Stimulated activated naive CD8-positive, alpha-beta T cell treated with anti-CD3 and anti-CD28 coated beads, Interleukin-15, Interleukin-2, amounts not matched to agents 100 ng/mL and 50 ng/mL, for 24 hours (primary cell): Measurements from ENCODE around the gene SMIM43.
A peak's percentile ranks its signal among the peaks of the same experiment; 100 is the strongest.
"Not testable (repeated sequence)": the region's sequence is repeated elsewhere in the genome, so short reads cannot be mapped to it uniquely, and the experiment has no call there.

Experiments
- H3K27ac Mint-ChIP-seq: one replicate; pipeline ENCODE4 v1.8.0; 2021; ENCODE audit warnings: mild to moderate bottlenecking, mixed read lengths
- H3K27me3 Mint-ChIP-seq: one replicate; pipeline ENCODE4 v1.8.0; 2021; ENCODE audit warnings: mixed read lengths
- H3K36me3 Mint-ChIP-seq: one replicate; pipeline ENCODE4 v1.8.0; 2021; ENCODE audit warnings: low read depth, mixed read lengths
- H3K4me1 Mint-ChIP-seq: one replicate; pipeline ENCODE4 v1.8.0; 2021; ENCODE audit warnings: low read depth, mixed read lengths
- H3K4me3 Mint-ChIP-seq: one replicate; pipeline ENCODE4 v1.8.0; 2021; ENCODE audit warnings: mild to moderate bottlenecking, mixed read lengths
- H3K9me3 Mint-ChIP-seq: one replicate; pipeline ENCODE4 v1.8.0; 2021; ENCODE audit warnings: mixed read lengths

Gene SMIM43

DNA sequence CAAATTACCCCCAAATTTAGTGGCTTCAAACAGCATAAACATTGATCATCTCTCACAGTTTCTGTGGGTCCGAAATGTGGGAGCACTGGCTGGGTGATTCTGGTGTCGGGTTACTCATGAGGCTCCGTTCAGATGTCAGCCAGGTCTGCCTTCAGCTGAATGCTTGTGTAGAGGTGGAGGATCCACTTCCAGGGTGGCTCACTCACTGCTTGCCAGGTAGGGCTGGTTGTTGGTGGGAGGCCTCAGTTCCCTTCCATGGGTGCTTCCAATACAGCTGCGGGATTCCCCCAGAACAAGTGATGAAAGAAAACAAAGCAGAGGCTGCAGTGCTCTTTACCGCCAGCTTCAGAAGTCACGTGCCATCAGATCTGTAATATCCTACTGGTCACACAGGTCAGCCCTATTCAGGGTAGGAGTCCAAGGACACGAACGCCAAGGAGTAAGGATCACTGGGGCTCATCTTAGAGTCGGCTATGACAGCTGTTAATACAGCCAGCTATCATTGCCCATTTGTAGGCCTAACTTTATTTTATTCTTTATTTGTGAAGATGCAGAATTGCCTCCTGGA, 1.1 kb upstream of the SMIM43 start:
- H3K4me1 Mint-ChIP-seq: peaks cover 12% of the 10 kb centered on the region
- H3K27me3 Mint-ChIP-seq: peaks cover 74% of the 10 kb centered on the region
- no peak overlapping the region for H3K4me3 Mint-ChIP-seq
- H3K36me3 Mint-ChIP-seq: no peaks in the 10 kb centered on the region
- H3K9me3 Mint-ChIP-seq: no peaks in the 10 kb centered on the region
- no peak overlapping the region for H3K27ac Mint-ChIP-seq

DNA sequence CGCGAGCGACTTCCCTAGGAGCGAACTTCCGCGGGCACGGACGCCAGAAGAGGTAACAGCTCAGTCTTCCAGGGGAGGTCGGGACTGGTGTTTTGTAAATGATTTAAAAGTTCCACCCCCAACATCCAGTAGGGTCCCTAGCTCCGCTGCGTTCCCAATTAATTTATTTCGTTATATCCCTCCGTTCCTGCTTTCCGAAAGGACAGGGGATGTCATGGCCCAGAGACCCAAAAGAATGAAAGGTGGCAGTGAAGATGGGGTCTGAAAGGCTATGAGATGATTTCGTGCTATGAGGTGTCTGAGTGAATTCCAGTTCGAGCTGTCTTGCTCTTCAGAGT, 373 bp upstream of the SMIM43 start:
- H3K4me3 Mint-ChIP-seq: peak overlapping the region; percentile 64
- peaks cover 77% of the 10 kb centered on the region for H3K27me3 Mint-ChIP-seq
- H3K27ac Mint-ChIP-seq: no peak overlapping the region
- no peaks in the 10 kb centered on the region for H3K36me3 Mint-ChIP-seq
- H3K4me1 Mint-ChIP-seq: peaks cover 12% of the 10 kb centered on the region
- H3K9me3 Mint-ChIP-seq: no peaks in the 10 kb centered on the region

DNA sequence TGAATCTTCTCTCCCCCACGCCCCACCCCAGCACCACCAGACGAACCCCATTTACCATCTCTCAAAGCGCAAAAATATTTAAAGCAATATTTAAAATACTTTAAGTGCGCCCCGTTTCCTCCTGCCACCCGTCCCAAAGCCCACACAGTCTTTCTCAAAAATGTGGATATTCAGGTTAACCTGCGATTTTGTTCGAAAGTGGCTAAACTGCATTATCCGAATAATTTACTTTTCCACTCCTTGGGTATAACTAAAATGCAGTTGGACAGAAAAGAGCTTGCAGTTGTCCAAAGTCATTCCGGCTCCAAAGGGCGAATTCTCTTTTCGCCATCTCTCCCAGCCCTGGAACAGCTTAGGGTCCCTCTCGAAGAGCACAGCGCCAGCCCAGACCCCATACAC, 662 bp downstream of the SMIM43 start:
- H3K27me3 Mint-ChIP-seq: peaks cover 75% of the 10 kb centered on the region
- peaks cover 12% of the 10 kb centered on the region for H3K4me1 Mint-ChIP-seq
- no peak overlapping the region for H3K27ac Mint-ChIP-seq
- peak overlapping the region; percentile 42 for H3K4me3 Mint-ChIP-seq
- H3K9me3 Mint-ChIP-seq: no peaks in the 10 kb centered on the region
- no peaks in the 10 kb centered on the region for H3K36me3 Mint-ChIP-seq

DNA sequence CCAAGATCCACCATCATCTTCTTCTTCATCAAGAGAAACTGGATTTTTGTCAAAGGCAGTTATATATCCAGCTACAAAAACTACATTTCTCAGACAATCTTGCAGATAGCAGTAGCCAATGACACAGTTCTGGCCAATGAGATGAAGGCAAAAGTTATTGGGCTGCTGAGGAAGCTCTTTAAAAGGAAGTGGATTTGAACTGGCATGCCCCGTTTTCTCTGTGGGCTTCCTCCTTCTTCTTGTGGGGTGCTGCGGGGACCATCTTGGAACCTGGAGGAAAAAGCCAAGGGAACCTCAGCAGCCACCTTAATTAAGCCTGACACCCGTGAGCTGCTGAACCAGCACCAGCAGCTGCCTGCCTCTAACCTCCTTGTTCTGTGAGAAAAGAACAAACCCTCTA, 4.8 kb downstream of the SMIM43 start:
- peaks cover 62% of the 10 kb centered on the region for H3K27me3 Mint-ChIP-seq
- H3K9me3 Mint-ChIP-seq: no peaks in the 10 kb centered on the region
- H3K36me3 Mint-ChIP-seq: no peaks in the 10 kb centered on the region

DNA sequence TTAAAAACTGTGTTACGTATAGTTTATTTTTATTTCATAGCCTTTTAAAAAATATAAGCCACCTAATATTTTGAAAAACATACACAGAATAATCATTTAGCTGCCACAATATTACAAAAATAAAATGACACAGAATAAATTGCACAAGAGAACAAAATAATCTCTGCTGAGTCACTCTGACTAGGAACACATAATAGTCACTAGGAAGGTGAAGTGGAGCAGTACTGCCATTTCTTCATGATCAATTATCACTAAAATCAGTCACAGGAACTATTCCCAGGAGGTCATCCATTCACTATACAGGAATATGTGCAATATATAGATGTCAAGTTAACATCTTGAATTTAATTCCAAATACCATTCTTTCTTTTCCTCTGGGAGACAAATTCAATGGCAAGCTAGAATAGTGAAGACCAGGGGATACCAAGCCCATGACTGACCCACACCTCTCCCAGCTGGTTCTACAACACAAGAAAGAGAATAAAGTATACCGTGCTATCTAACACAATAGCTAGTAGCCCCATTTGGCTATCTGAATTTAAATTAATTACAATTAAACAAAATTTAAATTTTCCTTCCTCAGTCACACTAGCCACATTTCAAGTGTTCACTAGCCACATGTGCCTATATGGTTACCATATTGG, 5.9 kb downstream of the SMIM43 start:
- peaks cover 64% of the 10 kb centered on the region for H3K27me3 Mint-ChIP-seq
- no peak overlapping the region for H3K27ac Mint-ChIP-seq
- H3K4me3 Mint-ChIP-seq: no peak overlapping the region
- H3K9me3 Mint-ChIP-seq: no peaks in the 10 kb centered on the region
- peaks cover 1% of the 10 kb centered on the region for H3K4me1 Mint-ChIP-seq
- no peaks in the 10 kb centered on the region for H3K36me3 Mint-ChIP-seq

More for the DNA sequence above, 4.8 kb downstream of the SMIM43 start:
- Mint-ChIP-seq H3K4me3 (no peak overlapping the region), H3K27ac (no peak overlapping the region), H3K4me1 (peaks cover 9% of the 10 kb centered on the region)

DNA sequence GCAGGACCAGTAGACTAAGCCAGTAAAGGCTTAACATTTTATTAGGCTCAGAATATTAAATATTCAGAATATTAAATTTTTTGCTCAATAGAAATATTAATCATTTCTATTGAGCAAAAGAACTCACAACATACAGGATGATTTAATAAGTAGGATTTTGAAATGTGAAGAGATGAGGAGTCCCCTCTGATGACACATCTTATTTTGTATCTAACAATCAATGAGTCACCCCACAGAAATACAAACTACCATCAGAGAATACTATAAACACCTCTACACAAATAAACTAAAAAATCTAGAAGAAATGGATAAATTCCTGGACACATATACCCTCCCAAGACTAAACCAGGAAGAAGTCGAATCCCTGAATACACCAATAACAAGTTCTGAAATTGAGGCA, 12.8 kb downstream of the SMIM43 start:
- H3K27me3 Mint-ChIP-seq: peaks cover 58% of the 10 kb centered on the region
- H3K36me3 Mint-ChIP-seq, H3K4me1 Mint-ChIP-seq: not testable (repeated sequence)

DNA sequence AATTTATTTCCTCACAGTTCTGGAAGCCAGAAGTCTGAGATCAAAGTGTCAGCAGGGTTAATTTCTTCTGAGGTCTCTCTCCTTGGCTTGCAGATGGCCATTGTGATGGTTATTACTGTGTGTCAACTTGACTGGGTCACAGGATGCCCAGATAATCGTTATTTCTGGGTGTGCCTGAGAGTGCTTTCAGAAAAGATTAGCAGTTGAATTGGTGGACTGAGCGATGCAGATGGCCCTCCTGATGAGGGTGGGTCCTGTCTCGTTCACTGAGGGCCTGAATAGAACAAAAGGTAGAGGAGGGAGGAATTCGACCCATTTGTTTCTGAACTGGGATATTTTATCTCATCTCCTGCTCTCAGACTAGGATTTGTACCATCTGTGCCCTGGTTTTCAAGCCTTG, 15.7 kb downstream of the SMIM43 start:
- H3K4me1 Mint-ChIP-seq: no peaks in the 10 kb centered on the region
- H3K27ac Mint-ChIP-seq: no peak overlapping the region
- H3K9me3 Mint-ChIP-seq: no peaks in the 10 kb centered on the region
- peaks cover 40% of the 10 kb centered on the region for H3K27me3 Mint-ChIP-seq
- H3K36me3 Mint-ChIP-seq: no peaks in the 10 kb centered on the region
- no peak overlapping the region for H3K4me3 Mint-ChIP-seq

More for the DNA sequence above, 12.8 kb downstream of the SMIM43 start:
- H3K9me3 Mint-ChIP-seq, H3K4me3 Mint-ChIP-seq, H3K27ac Mint-ChIP-seq: not testable (repeated sequence)

DNA sequence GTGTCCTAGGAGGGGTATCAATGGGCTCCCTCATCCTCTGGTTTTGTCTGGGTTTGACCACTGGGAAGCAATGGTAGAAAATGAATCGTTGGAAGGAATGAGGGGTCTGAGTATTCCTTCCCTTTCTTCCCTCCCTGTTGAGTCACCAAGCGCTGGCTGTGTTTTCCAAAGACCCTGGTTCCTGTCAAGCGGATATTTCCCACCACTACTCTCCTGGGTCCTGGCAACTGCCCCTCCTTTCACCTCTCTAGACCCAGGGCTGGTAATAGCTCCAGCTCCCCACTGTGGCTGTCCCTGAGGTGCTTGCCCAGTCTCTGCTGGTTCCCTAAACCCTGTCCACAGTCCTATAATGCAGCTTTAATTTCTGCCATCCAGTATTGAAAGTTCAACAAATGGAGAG, 22.2 kb downstream of the SMIM43 start:
- Mint-ChIP-seq H3K4me1 (no peaks in the 10 kb centered on the region), H3K4me3 (no peak overlapping the region), H3K36me3 (no peaks in the 10 kb centered on the region), H3K27ac (no peak overlapping the region), H3K9me3 (no peaks in the 10 kb centered on the region), H3K27me3 (peaks cover 10% of the 10 kb centered on the region)

DNA sequence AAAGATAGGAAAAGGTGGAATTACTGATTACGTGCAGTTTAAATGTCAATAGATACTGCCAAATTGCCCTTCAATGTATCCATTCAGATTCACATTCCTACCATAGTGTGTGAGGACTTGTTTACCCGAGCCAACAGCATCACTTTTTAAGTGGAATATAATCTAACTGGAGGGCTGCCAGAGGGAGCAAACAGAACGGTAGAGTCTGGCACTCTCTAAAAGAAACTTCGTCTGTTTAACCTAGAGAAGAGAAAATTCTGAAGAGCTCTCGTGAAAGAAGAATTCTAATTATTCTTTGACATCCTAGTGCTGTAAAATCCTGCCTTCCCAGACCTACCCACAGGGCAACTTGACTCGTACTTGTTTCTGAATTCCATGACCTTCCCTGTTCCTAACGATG, 23.2 kb downstream of the SMIM43 start:
- Mint-ChIP-seq H3K27ac (no peak overlapping the region), H3K4me3 (no peak overlapping the region), H3K27me3 (peaks cover 6% of the 10 kb centered on the region), H3K36me3 (no peaks in the 10 kb centered on the region), H3K9me3 (no peaks in the 10 kb centered on the region), H3K4me1 (no peaks in the 10 kb centered on the region)

DNA sequence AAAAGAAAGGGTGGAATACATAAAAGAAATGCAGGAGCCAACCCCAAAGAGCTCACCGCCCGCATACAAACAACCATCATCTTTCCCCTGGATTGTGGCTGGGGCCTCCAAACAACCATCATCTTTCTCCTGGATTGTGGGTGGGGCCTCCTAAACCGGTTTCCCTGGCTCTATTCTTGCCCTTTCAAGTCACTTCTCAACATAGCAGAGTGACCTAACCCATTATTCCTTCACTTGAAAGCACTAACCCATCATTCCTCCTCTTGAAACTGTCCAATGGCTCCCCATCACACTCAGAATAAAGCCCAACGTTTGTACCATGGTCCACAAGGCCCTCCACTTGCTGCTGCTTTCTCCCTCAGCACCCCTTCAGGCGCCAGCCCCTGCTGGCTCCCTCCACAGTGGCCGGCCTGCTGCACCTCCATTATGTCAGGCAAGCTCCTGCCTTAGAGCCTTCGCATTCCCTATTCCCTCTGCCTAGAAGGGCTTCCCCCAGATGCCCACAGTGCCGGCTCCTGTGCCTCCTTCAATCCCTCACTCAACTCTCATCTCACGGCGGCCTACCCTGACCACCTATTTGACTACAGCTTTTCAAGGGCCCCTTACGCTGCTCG, 24.1 kb downstream of the SMIM43 start:
- H3K27me3 Mint-ChIP-seq: peaks cover 13% of the 10 kb centered on the region
- no peaks in the 10 kb centered on the region for H3K4me1 Mint-ChIP-seq
- H3K4me3 Mint-ChIP-seq: no peak overlapping the region
- no peaks in the 10 kb centered on the region for H3K9me3 Mint-ChIP-seq
- H3K36me3 Mint-ChIP-seq: no peaks in the 10 kb centered on the region
- no peak overlapping the region for H3K27ac Mint-ChIP-seq

DNA sequence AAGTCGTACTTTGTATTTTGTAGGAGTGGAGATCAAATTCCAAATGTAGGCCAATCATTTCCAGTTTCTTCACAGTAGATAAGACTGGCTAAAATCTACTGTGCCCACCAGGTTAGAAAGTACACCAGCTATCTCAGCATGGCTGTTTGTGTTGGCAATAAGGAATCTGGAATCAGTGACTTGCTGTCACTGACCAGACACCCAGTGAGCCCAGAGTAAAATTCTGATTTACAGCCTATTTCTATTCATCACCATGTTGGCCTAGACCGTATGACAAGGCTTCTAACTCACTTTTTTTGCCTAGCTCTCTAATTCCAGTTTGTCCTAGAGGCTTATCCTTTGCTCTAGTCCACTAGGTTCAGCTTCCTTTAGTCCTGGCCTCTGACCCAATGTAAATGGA, 25.4 kb downstream of the SMIM43 start:
- H3K4me3 Mint-ChIP-seq: no peak overlapping the region
- H3K36me3 Mint-ChIP-seq: no peaks in the 10 kb centered on the region
- H3K27me3 Mint-ChIP-seq: peaks cover 19% of the 10 kb centered on the region
- no peaks in the 10 kb centered on the region for H3K4me1 Mint-ChIP-seq
- no peak overlapping the region for H3K27ac Mint-ChIP-seq
- no peaks in the 10 kb centered on the region for H3K9me3 Mint-ChIP-seq

DNA sequence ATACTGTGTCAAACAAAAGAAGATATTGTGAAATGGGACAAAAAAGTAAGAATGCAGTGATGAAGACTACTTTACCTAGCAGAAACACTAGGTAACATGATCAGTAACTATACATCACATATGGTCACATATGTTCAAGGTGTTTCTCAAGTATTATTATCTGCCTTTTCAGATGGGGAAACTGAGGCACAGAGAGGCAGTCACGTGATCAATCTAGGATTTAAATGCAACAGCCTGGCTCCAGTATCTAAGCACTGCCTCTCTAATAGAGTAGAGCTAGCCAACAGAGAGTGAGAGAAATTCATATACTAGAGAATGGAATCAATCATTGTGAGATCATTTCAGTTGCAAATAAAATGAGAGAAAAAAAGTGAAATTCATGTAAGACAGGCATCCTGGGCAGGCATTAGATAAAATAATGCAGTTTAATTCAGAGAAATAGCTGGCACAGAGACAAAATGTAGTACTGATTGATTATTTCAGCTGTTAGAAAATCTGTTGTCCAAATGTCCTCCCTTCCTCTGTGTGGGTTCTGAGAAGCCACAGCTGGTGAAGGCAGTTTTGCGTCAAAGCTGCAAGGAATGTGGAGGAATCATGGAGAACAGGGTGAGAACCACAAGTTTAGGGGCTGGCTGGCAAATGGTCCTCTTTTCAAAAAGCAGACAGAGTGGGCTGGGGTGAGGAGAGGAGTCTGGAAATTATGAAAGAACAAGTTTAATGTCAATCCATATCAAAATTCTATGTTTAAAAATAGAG, 26.0 kb downstream of the SMIM43 start:
- Mint-ChIP-seq H3K4me3 (no peak overlapping the region), H3K27ac (no peak overlapping the region), H3K36me3 (no peaks in the 10 kb centered on the region), H3K4me1 (no peaks in the 10 kb centered on the region), H3K27me3 (peaks cover 19% of the 10 kb centered on the region), H3K9me3 (no peaks in the 10 kb centered on the region)

DNA sequence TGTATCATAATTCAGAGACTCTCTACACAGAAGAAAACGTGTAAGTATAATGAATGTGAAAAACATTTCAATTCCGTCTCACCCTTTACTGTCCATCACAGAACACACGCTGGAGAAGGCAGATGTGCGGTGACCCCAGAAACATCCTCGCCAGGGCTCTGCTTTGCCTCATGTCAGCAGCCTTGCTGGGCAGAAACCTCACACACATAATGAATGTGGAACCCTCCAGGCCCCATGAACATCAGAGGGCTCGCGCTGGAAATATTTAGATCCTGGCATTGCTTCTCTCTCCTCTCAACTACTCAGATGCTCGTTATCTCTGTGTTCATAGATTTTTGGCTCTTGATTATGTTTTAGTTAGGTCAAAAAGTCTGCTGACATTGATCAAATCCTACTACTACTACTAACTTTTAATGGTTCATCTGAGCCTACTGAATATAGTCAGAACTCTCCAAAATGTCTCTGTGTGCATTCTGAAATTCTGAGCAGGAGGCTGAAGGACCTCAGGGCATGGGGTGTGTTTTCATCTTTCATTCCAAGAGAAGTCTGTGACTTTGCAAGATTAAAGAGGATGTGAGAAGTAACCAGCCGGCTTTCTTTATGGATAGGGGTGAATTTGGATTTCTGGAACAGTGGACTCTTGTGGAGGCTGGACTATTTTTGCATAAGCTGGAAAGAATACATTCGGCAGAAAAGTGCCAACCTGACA, 27.0 kb downstream of the SMIM43 start:
- H3K27ac Mint-ChIP-seq: no peak overlapping the region
- H3K9me3 Mint-ChIP-seq: no peaks in the 10 kb centered on the region
- H3K4me1 Mint-ChIP-seq: no peaks in the 10 kb centered on the region
- peaks cover 19% of the 10 kb centered on the region for H3K27me3 Mint-ChIP-seq
- H3K36me3 Mint-ChIP-seq: no peaks in the 10 kb centered on the region
- no peak overlapping the region for H3K4me3 Mint-ChIP-seq

DNA sequence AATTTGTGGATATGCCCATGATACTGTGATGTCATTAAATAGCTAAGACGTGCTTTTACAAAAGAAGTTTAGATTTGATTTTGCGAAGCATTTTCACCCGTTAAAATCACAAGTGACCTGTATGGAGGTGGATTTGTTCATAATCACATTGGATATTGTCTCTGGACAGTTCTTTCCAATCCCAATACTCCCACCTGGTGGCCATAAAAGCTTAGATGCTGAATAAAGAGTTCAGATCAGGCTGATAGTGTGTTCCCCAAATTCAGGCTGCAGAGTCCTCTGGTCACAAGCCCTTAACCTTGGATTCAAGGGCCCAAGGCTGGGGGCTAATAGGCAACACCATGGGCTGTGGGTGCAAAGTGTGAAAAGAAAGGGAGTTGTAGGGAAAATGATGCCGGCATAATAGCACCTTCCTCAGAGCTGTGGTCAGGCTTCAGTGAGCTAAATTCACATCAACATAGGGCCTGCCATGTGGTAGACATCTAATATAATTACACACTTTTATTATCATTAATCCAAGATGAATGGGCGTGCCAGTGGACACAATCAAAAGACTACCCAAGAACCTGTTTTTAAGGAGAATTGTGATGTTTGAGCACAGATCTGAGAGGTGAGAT, 28.1 kb downstream of the SMIM43 start:
- Mint-ChIP-seq H3K9me3 (no peaks in the 10 kb centered on the region), H3K36me3 (no peaks in the 10 kb centered on the region), H3K4me1 (no peaks in the 10 kb centered on the region), H3K27me3 (peaks cover 19% of the 10 kb centered on the region), H3K27ac (no peak overlapping the region), H3K4me3 (no peak overlapping the region)
